GM23338 (cell line): ENCODE data around the gene SP9.

Source experiments
- CREB1 ChIP-seq: fragments of 250-450 bp; sonication (Bioruptor Pico); IDR thresholded peaks from 2 replicates; pipeline ENCODE4 v1.5.0; 2020; ENCODE audit warnings: low read depth, mild to moderate bottlenecking, moderate library complexity
- CTCF ChIP-seq, 2 experiments: fragments of 200-600 bp in 1 of 2; sonication (generic) in 1 of 2; conservative IDR thresholded peaks; 2 replicates each; pipeline versions ENCODE4 v1.5.1 to v1.6.1; 2016 to 2017; ENCODE audit warnings: antibody characterized with exemption in 2 of 2, low read depth in 2 of 2, mild to moderate bottlenecking in 2 of 2, moderate library complexity in 1 of 2
- ETS1 ChIP-seq: IDR thresholded peaks from 2 replicates; pipeline ENCODE4 v1.6.1; 2016; ENCODE audit warnings: antibody characterized with exemption
- EZH2 ChIP-seq: fragments of 200-600 bp; sonication (generic); IDR thresholded peaks from one replicate; pipeline ENCODE4 v1.8.0; 2017; ENCODE audit warnings: antibody characterized with exemption, mild to moderate bottlenecking, low read depth; ENCODE audit not compliant: unreplicated experiment
- EZH2phosphoT487 ChIP-seq: fragments of 200-600 bp; sonication (generic); IDR thresholded peaks from one replicate; pipeline ENCODE4 v1.8.1; 2018; ENCODE audit warnings: antibody characterized with exemption; ENCODE audit not compliant: unreplicated experiment
- JUNB ChIP-seq: IDR thresholded peaks from one replicate; pipeline ENCODE4 v1.6.1; 2016; ENCODE audit warnings: antibody characterized with exemption; ENCODE audit not compliant: unreplicated experiment
- POLR2AphosphoS5 ChIP-seq: IDR thresholded peaks from 2 replicates; pipeline ENCODE4 v1.6.1; 2016; ENCODE audit warnings: antibody characterized with exemption, low read depth
- REST ChIP-seq: IDR thresholded peaks from one replicate; pipeline ENCODE4 v1.6.1; 2018; ENCODE audit warnings: antibody characterized with exemption; ENCODE audit not compliant: unreplicated experiment
- ZNF114 ChIP-seq: fragments of 250-450 bp; sonication (Bioruptor Pico); IDR thresholded peaks from 2 replicates; pipeline ENCODE4 v1.5.0; 2020; ENCODE audit warnings: mild to moderate bottlenecking, moderate library complexity
- ZNF331 ChIP-seq: fragments of 250-450 bp; sonication (Bioruptor Pico); IDR thresholded peaks from 2 replicates; pipeline ENCODE4 v1.5.0; 2020; ENCODE audit warnings: low read depth, mild to moderate bottlenecking, moderate library complexity

DNA sequence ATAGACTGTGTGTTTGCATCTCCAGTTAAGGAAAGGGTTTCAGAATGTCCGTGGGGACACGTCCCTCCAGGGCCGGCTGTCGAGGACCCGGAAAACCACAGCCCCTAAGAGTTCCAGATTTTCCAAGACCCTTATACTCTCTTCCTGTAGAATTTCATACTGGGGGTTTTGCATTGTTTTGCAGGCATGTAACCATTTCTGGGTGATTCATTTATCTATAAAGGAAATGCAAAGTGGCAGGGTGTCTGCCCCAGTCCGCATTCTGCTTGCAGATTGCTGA, 8.5 kb downstream of the SP9 start:
- TF ChIP-seq REST, result no peak
- TF ChIP-seq CTCF (conservative IDR thresholded peaks at IDR 0.05; ENCODE audit: low read depth in 2 of 2), result no peak
- no peak for TF ChIP-seq EZH2phosphoT487
- TF ChIP-seq CREB1 (CRISPR knock-in tag), result no peak
- TF ChIP-seq EZH2, result peak; percentile 32
- TF ChIP-seq JUNB, result no peak
- TF ChIP-seq POLR2AphosphoS5, result no peak
- no peak for TF ChIP-seq ETS1
- no peak for TF ChIP-seq ZNF331 (CRISPR knock-in tag)
- no peak for TF ChIP-seq ZNF114
